22Rv1 (cell line): Measurements from ENCODE around the gene ZBTB21.
"Not testable (repeated sequence)": the region's sequence is repeated elsewhere in the genome, so short reads cannot be mapped to it uniquely, and the experiment has no call there.

ENCODE experiments used
- H3K27ac ChIP-seq: fragments of 450-650 bp; 2 replicates; pipeline ENCODE4 v1.5.1; 2017
- ZFX ChIP-seq: fragments of 450-650 bp; IDR thresholded peaks from 2 replicates; pipeline ENCODE4 v1.6.1; 2017; ENCODE audit warnings: antibody characterized with exemption, borderline replicate concordance
- TF ChIP-seq, protein P1 (sequence below): fragments of 450-650 bp; IDR thresholded peaks from 2 replicates; pipeline ENCODE4 v1.5.1; 2017; ENCODE audit warnings: mild to moderate bottlenecking

ZBTB21 gene

DNA sequence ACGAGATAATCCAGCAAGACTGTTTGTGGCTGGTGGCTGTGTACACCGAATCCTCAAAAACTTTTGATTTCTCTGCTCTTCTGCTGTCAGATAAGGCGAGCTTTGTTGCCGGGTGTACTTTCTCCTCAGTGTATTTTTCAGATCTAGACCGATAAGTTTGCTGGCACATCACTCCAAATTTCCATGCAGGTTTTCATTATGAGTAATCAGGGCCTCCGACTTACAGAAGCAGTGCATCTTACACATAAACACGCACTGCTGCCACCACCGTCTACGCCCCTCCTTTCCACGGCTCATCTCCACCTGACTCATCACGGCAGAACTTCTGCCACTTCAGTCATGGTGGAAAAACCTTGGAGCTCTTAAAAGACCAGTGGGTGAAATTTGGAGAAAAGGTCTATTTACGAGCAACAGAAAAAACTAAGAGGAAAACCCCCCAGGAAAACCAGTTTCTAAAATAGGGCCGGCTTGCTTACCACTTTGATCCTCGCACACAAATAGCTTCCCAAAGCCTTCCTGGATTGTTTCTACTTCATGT lies 7.7 kb downstream of the ZBTB21 start:
- no peak overlapping the region for H3K27ac ChIP-seq
- TF ChIP-seq, protein P1, sequence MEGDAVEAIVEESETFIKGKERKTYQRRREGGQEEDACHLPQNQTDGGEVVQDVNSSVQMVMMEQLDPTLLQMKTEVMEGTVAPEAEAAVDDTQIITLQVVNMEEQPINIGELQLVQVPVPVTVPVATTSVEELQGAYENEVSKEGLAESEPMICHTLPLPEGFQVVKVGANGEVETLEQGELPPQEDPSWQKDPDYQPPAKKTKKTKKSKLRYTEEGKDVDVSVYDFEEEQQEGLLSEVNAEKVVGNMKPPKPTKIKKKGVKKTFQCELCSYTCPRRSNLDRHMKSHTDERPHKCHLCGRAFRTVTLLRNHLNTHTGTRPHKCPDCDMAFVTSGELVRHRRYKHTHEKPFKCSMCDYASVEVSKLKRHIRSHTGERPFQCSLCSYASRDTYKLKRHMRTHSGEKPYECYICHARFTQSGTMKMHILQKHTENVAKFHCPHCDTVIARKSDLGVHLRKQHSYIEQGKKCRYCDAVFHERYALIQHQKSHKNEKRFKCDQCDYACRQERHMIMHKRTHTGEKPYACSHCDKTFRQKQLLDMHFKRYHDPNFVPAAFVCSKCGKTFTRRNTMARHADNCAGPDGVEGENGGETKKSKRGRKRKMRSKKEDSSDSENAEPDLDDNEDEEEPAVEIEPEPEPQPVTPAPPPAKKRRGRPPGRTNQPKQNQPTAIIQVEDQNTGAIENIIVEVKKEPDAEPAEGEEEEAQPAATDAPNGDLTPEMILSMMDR: no peak
- TF ChIP-seq ZFX: no peak

DNA sequence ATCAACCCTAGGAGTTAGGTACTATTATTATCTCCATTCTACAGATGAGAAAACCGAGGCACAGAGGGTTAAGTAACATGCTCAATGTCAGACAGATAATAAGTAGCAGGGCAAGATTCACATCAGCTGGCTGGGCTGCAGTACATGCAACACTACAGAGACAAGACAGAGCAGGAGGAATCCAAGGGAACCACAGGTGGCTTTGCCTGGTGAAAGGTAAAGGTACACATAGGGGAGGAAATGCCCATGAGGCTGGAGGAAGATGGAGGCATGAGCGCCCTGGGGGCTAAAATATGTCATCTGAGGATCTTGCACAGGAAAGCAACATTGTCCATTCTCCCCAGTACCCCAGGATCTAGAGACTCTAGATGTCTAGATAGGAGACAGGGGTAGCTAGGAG lies 8.4 kb downstream of the ZBTB21 start:
- H3K27ac ChIP-seq: no peak overlapping the region
- TF ChIP-seq ZFX: no peak
- TF ChIP-seq, protein P1: no peak

DNA sequence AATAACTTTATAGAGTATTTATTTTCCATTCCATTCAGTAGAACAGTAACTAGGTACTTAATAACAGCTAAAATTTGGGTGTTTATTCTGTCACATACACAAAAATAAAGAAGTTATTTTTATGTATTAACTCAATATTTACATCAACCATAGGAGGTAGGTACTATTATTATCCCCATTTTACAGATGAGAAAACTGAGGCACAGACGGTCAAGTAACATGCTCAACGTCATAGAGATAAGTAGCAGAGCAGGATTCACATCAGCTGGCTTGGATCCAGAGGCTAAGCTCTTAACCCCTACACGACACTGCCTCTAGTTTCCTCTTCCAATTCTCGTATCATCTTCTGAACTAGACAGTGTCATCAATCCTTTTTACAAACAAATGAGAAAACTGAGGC lies 9.3 kb downstream of the ZBTB21 start:
- H3K27ac ChIP-seq: no peak overlapping the region

DNA sequence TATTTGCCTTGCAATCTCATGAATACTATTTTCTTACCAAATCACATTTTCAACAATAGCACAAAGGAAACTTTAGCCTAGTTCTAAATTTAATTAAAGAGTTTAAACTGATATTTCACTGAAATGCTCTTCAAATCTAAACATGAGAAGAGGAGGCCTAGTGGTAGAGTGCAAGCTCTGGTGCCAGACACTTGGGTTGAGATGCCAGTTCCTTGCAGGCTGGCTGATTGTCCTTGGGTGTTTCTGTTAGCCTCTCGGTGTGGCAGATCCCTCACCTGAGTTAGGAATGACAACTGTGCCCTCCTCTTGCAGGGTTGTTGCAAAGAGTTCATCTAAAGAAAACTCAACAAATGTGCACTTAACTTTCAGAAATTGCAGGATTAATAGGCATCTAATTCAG lies 12.5 kb downstream of the ZBTB21 start:
- H3K27ac ChIP-seq: no peak overlapping the region
- no peak for TF ChIP-seq ZFX
- TF ChIP-seq, protein P1: no peak

More for the DNA sequence above, 9.3 kb downstream of the ZBTB21 start:
- TF ChIP-seq, protein P1: no peak
- no peak for TF ChIP-seq ZFX

DNA sequence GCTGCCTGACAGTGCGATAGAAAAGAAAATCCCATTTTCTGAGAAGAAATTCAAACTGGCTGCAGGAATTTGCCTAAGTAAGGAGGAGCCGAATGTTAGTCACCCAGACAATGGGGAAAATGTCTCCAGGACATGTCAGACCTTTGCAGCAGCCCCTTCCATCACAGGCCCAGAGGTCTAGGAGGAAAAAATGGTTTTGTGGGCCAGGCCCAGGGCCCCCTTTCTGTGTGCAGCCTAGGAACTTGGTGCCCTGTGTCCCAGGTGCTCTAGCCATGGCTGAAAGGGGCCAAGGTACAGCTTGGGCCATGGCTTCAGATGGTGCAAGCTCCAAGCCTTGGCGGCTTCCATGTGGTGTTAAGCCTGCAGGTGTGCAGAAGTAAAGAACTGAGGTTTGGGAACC lies 14.6 kb downstream of the ZBTB21 start:
- TF ChIP-seq, protein P1: no peak
- TF ChIP-seq ZFX: no peak
- no peak overlapping the region for H3K27ac ChIP-seq

DNA sequence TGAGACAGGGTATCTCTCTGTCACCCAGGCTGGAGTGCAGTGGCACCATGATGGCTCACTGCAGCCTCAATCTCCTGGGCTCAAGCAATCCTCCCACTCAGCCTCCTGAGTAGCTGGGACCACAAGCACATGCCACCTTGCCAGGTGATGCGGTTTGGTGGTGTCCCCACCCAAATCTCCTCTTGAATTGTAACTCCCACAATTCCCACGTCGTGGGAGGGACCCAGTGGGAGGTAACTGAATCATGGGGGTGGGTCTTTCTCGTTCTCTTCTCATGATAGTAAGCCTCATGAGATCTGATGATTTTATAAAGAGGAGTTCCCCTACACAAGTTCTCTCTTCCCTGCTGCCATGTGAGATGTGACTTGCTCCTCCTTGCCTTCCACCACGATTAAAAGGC lies 15.5 kb downstream of the ZBTB21 start:
- not testable (repeated sequence) for H3K27ac ChIP-seq

DNA sequence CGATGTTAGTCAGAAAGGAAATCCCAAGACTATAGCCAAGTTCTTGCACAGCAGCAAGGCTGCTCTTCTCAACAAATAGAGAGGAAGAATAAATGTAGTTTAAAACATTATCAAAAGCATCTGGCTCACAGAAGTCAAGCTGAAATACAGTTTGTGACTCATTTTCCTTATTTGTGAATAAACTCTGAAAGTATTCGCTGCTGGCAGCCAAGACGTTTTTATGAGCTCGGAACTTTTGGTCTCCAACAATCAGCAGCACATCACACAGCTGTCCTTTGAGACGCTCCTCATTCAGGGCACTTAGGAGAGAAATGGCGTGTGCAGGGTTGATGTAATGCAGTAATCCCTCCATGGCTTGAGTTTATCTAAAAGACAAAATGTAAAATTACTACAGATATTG lies 16.4 kb downstream of the ZBTB21 start:
- TF ChIP-seq, protein P1: no peak
- TF ChIP-seq ZFX: no peak
- H3K27ac ChIP-seq: no peak overlapping the region

DNA sequence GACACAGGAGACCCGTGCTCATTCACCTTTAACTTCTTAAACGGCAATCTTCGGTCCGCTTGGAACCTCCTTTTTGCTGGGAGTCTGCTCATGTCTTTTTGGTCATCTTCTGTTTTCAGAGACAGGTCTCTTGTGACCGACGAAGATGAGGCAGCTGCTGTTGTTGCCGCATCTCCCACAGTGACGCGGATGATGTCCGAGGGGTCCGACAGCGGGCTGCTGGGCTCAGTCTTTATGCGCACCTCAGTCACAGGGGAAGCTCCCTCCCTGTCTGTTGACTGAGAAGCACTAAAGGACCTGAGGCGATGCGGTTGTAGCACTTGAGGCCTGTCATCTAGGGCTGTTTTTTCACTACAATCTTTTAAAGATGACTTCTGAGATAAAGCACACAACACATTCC lies 17.6 kb downstream of the ZBTB21 start:
- TF ChIP-seq, protein P1: no peak
- TF ChIP-seq ZFX: no peak
- no peak overlapping the region for H3K27ac ChIP-seq
